Measurements from ENCODE around the gene LIN37. TPM values are rescaled to one million over a fixed set of nuclear protein-coding genes. Genes with fewer than 3 reads are reported as not detected.

The LIN37 gene
- total RNA-seq, 1 experiment from 2014 or later, result 5.9 TPM

DNA sequence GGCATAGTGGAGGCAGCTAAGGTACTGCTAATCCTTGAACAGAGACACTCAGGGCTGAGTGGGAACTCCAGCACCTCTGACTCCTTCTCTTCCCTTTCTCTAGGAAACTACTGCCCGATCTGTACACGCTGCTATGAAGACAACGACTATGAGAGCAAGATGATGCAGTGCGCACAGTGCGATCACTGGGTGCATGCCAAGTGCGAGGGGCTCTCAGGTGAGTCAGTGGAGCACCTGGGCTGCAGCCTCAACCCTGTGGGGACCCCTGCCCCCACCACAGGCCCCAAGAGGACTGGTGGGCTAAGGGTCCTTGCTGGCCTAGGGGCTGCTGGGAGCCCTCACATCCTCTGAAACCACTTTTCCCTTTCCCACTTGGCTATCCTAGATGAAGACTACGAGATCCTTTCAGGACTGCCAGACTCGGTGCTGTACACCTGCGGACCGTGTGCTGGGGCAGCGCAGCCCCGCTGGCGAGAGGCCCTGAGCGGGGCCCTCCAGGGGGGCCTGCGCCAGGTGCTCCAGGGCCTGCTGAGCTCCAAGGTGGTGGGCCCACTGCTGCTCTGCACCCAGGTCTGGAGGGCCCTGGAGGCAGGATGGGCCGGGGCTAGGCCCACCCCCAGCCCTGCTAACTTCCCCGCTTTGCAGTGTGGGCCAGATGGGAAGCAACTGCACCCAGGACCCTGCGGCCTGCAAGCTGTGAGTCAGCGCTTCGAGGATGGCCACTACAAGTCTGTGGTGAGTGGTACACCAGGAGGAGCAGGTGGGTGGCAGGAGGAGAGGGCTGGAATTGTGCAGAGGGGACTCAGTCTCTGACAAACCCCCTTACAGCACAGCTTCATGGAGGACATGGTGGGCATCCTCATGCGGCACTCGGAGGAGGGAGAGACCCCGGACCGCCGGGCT lies 21.1 kb upstream of the LIN37 start:
- Histone ChIP-seq H3K56ac (ENCODE audit: insufficient read length, low read depth, low read length) (no peak overlapping the region), H4K8ac (replicated peaks; ENCODE audit: insufficient read length, low read depth, low read length) (no peak overlapping the region), H2AK5ac (ENCODE audit: insufficient read length, low read length) (no peak overlapping the region), H3K18ac (ENCODE audit: insufficient read length, low read depth, low read length) (no peak overlapping the region), H2AFZ (ENCODE audit: low read length) (no peak overlapping the region), H2BK15ac (ENCODE audit: low read depth, low read length) (no peak overlapping the region), H2BK120ac (ENCODE audit: low read depth, low read length, poor library complexity, severe bottlenecking) (no peak overlapping the region), H3K4me2 (ENCODE audit: insufficient read depth, insufficient read length, low read length) (no peak overlapping the region), H3K27me3 (ENCODE audit: insufficient read depth, low read length) (no peaks in the 10 kb centered on the region), H3T11ph (ENCODE audit: low read length) (no peak overlapping the region), H3K9ac (ENCODE audit: extremely low read depth, insufficient read length, low read length) (no peak overlapping the region), H3K4ac (ENCODE audit: low read depth, low read length) (no peak overlapping the region), H3K9me3 (ENCODE audit: control insufficient read depth, low read depth, low read length) (no peaks in the 10 kb centered on the region), H3K14ac (ENCODE audit: insufficient read depth, low read length) (no peak overlapping the region), H3K27ac (ENCODE audit: insufficient read length, low read depth, low read length) (no peak overlapping the region), H3K79me2 (ENCODE audit: insufficient read depth, low read length) (no peaks in the 10 kb centered on the region), H4K20me1 (ENCODE audit: control insufficient read depth, insufficient read depth, insufficient read length) (no peaks in the 10 kb centered on the region), H3K23me2 (ENCODE audit: insufficient read length, low read depth, low read length, poor library complexity, severe bottlenecking) (no peaks in the 10 kb centered on the region), H2BK12ac (ENCODE audit: insufficient read length, low read depth, low read length) (no peak overlapping the region), H4K91ac (ENCODE audit: insufficient read length, low read depth, low read length) (no peak overlapping the region), H3K4me1 (ENCODE audit: insufficient read depth, low read length) (no peaks in the 10 kb centered on the region), H2BK20ac (ENCODE audit: low read depth, low read length, poor library complexity, severe bottlenecking) (no peak overlapping the region), H3K79me1 (ENCODE audit: insufficient read depth, low read depth, low read length, poor library complexity, severe bottlenecking) (no peaks in the 10 kb centered on the region), H4K5ac (ENCODE audit: insufficient read length, low read depth, low read length) (no peak overlapping the region), H3K23ac (ENCODE audit: insufficient read length, low read depth, low read length) (no peak overlapping the region), H2BK5ac (ENCODE audit: insufficient read length, low read length) (no peak overlapping the region)
- no peaks in the 10 kb centered on the region; the same call in 1 of the 2 replicates for H3K27me3 Mint-ChIP-seq (ENCODE audit: low read depth)
- peaks cover 67 to 94% (median 92%) of the 10 kb centered on the region in 3 experiments for H3K36me3 Mint-ChIP-seq (ENCODE audit: insufficient read depth in 1 of 3, low read depth in 3 of 3)
- no peaks in the 10 kb centered on the region for H3K4me1 Mint-ChIP-seq
- TF ChIP-seq, protein P1, sequence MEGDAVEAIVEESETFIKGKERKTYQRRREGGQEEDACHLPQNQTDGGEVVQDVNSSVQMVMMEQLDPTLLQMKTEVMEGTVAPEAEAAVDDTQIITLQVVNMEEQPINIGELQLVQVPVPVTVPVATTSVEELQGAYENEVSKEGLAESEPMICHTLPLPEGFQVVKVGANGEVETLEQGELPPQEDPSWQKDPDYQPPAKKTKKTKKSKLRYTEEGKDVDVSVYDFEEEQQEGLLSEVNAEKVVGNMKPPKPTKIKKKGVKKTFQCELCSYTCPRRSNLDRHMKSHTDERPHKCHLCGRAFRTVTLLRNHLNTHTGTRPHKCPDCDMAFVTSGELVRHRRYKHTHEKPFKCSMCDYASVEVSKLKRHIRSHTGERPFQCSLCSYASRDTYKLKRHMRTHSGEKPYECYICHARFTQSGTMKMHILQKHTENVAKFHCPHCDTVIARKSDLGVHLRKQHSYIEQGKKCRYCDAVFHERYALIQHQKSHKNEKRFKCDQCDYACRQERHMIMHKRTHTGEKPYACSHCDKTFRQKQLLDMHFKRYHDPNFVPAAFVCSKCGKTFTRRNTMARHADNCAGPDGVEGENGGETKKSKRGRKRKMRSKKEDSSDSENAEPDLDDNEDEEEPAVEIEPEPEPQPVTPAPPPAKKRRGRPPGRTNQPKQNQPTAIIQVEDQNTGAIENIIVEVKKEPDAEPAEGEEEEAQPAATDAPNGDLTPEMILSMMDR (conservative IDR thresholded peaks at IDR 0.05), result no peak
- no CpG with 5 or more reads among the region's 25 CpGs for WGBS (ENCODE audit: extremely low coverage, insufficient read length, low lambda C conversion rate)
- no peak overlapping the region for H3K4me3 Mint-ChIP-seq
- H3K27ac Mint-ChIP-seq, result no peak overlapping the region
- DNase-seq, result no peak
- no peaks in the 10 kb centered on the region for H3K9me3 Mint-ChIP-seq

All from H9 (cell line).